ENCODE measurements around the gene ARHGAP25.

The ARHGAP25 gene

DNA sequence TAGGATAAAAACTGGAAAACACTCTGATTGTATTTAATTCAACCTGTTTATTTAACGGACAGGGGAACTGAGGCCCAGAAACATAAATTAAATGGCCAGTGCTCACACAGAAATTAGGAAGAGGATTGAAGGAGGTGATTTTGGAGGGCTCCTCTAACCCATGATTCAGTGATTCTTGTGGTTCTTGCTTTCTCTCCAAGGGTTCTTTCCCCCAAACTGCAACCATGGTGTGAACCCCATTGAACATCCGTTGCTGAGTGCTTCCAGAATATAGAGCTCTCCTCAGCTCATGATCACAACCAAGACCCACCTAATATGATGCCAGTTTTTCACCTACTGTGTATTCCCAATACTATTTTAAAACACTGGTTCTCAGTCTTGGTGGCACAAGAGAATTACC, 95.1 kb downstream of the ARHGAP25 start:
- DNase-seq (ENCODE audit: low read depth in 2 of 2) = no peak

GRCh38 chr2:68831686-68832232, 97.1 kb downstream of the ARHGAP25 start:
- DNase-seq (ENCODE audit: low read depth in 2 of 2) = no peak

- DNase-seq (ENCODE audit: low read depth in 2 of 2) = peak; percentile 48 to 60
Observed at GRCh38 chr2:68832233-68832869, 97.7 kb downstream of the ARHGAP25 start.

DNA sequence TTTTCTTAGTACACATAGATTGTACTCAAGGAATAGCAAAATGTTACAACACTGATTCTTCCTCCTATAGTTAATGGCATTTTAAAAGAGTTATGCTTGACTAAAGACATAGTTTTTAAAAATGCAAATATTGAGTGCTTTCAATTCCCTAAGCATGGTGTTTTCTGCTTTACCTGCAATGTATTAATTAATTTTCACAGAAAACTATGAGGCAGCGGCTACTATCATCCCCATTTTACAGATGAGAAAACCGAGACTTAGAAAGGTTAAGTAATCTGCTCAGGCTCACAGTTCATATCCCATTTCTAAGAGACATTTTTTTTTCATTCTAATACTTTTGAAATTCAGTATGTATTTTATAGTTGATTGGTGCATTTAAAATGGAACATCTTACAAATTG, 98.6 kb downstream of the ARHGAP25 start:
- no peak for DNase-seq (ENCODE audit: low read depth in 2 of 2)

- no peak for DNase-seq (ENCODE audit: low read depth in 2 of 2)
Observed at GRCh38 chr2:68834737-68835376, 100.2 kb downstream of the ARHGAP25 start.

DNA sequence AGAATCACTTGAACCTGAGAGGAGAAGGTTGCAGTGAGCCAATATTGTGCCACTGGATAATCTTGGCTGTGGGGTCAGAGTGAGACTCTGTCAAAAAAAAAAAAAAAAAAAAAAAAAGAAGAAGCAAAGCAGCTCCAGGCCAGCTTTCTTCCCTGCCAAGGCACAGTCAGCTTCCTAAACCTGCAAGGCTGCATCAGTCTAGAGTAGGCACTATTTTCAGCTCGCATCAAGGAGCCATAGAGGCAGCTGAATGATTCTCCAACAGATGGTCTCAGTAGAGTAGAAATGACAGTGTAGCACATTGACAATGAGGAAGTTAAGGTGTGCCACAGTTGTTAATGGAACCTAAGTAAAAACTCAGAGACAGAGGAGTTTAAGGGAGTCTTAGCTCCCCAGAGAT, 101.0 kb downstream of the ARHGAP25 start:
- no peak for DNase-seq (ENCODE audit: low read depth in 2 of 2)

DNA sequence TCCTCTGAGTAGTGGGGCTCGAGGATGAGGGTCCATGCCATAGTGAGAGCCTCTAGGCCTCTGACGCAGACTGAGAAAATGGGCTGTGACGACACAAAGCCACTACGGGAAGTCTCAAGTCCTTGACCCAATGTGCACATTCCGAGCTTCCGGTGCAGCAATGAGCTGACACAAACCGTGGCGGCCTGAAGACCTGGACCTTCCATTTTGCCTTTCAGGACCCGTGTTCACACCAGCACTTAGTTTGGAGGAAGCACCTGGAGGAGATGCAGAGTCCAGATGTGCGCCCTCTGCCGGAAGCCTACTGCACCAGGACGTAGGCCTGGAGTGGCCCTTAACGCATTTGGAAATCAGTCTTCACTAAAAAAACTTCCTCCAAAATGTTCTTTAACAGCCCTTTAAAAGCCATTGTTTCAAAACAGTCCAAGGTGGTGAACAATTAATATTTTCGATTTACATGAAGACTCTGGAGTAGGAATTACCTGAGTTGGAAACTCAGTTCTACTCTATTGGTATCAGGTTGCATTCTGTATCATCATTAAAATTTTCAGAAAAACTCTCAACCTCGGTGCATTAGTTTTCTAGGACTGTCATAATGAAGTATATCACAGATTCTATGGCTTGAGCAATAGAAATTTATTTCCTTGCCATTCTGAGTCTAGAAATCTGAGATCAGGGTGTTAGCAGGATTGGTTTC, 102.7 kb downstream of the ARHGAP25 start:
- DNase-seq (ENCODE audit: low read depth in 2 of 2) = peak; percentile 40 to 61

DNA sequence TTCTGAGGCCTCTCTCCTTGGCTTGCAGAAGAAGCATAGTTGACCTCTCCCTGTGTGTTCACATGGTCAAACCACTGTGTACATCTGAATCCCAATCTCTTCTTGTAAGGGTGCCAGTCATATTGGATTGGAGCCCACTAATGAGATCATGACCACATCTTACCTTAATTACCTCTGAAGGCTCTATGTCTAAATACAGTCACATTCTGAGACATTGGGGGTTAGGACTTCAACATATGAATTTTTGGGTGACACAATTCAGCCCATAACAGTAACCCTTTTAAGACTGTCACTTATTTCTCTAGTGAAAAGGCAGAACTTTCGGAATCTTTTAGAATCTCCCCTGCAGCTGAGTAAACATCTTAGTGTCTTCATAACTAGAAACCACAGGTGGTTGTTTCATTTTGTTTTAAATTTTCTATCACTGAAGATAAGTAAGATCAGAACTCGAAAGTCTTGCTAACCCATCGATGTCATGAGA, 103.3 kb downstream of the ARHGAP25 start:
- DNase-seq (ENCODE audit: low read depth in 2 of 2) = no peak

DNA sequence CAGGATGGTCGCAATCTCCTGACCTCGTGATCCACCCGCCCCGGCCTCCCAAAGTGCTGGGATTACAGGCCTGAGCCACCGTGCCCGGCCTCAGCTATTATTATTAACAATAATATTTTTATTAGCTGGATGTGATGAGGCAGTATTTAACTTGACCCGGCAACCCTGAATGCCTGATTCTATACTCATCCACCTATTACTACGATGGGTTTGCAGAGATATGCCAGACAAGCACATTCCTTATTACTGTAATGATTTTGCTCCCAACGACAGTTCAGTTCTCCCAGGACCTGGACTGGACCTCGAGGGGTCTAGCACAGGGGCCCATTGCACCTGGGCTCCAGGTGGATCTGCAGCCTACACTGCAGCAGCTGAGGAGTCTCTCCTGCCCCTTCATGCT, 104.0 kb downstream of the ARHGAP25 start:
- no peak for DNase-seq (ENCODE audit: low read depth in 2 of 2)

DNA sequence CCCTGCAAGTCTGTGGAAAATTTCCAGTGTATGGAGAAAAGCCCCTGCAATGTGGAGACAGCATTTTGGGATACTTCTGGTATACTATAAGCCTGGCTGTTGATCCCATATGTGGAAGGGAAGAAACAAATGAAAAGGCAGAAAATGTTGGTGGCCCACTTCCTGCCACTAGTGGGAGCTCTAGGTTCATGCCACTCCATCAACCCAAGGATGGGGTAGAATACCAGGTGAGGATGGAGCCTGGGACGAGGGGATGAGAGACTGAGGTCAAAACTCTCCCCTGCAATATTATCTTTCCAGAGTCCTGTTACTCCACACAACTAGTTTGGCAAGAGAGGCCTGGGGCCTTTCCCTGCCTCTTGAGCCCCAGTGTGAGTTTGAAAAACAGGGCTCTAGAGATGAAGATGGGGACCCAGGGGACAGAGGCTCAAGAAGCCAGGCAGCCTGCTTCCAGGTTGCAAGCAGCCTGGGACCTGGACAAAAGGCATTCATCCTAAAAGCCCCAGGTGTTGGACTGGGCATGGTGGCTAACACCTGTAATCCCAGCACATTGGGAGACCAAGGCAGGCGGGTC, 104.7 kb downstream of the ARHGAP25 start:
- DNase-seq (ENCODE audit: low read depth in 2 of 2) = no peak

- no peak for DNase-seq (ENCODE audit: low read depth in 2 of 2)
Observed at GRCh38 chr2:68845043-68845442, 110.4 kb downstream of the ARHGAP25 start.

DNA sequence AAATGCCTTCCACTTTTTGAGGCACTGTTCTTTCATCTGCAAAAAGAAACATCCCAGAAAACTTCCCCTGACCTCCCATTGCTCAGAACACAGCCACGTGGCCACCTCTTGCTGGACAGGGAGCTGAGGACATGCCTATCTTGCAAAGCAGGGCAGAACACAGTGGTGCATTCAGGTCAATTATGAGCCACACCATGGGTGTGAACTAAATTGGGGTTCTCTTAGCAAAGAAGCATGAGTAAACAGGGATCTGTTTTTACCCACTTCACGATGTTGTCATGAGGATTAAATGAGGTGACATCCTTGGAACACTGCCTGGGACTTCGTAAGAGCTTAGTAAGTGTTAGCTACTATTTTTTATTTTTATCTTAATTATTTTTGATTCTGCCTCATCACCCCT, 111.5 kb downstream of the ARHGAP25 start:
- DNase-seq (ENCODE audit: low read depth in 2 of 2) = no peak

DNA sequence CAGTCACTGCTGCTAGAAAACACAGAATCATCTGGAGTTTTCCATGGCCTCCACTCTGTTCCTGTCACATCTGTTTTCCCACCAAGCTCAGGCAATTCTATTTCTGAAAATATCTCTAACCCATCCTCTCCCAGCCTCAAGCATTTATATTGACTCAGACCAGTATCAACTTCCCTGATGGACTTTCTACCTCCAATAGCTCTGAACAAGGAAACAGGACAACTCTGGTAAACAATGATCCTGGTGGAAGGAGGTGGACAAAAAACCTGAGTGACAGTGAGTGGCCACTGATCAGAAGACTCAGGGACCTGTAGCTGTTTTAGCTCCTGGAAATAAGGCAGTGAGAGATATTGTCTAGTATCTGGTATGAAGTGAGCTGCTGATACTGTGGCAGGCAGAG, 113.1 kb downstream of the ARHGAP25 start:
- DNase-seq (ENCODE audit: low read depth in 2 of 2) = no peak

DNA sequence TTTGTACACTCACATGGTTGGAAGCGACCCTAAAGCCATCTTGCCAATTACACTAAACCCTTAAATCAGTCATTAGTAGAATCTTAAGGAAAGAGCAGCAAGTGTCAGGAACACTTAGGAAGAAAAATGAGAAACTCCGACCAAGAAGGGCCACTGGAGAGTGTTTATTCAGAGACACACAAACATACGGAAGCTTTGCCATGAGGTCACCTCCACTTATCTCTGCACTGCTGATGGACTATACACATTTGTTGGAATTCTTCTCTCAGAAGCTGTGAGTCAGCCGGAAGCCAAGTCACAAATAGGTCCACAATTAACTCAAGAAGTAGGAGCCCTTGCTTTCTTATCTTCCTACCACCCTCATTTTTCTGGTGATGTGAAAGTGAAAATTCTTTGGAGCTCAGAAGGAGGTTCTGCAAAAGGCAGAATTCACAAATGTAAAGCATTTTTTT, 115.0 kb downstream of the ARHGAP25 start:
- DNase-seq (ENCODE audit: low read depth in 2 of 2) = no peak

DNA sequence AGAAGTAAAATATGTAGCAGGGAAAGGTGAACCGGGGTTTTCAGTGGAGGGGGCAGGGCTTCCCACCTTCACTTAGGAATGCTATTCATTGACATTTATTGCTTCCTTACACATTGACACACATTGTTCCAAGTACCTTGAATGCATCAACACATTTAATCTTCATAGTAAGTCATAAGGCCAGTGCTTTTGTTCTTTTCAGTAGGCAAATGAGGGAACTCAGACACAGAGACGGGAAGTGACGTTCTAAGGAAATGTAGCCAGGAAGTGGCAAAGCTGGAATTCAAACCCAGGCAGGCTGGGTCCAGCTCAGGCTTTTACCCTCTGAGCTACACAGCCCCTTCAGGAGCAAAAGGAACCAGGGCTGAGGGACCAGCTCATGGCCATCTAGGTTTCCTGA, 115.9 kb downstream of the ARHGAP25 start:
- DNase-seq (ENCODE audit: low read depth in 2 of 2) = no peak

DNA sequence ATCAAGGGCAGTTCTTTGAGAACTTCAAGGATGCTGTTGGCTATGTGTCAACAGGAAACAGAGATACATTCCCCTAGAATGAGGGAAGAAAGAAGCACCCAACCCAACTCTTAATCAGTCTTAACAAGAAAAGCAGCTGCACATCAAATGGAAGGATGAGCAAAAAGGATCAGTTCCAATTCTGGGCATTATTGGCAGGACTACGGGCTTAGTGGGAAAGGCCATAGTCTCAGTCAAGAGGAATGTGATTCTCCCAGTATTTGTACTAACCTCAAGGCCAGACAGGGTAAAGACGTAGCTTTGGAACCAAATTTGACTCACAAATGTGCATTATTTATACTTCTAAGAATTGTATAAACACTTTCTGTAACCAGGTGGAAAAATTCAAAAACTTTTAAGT, 118.4 kb downstream of the ARHGAP25 start:
- no peak for DNase-seq (ENCODE audit: low read depth in 2 of 2)

GRCh38 chr2:68853915-68854314, 119.3 kb downstream of the ARHGAP25 start:
- no peak for DNase-seq (ENCODE audit: low read depth in 2 of 2)

DNA sequence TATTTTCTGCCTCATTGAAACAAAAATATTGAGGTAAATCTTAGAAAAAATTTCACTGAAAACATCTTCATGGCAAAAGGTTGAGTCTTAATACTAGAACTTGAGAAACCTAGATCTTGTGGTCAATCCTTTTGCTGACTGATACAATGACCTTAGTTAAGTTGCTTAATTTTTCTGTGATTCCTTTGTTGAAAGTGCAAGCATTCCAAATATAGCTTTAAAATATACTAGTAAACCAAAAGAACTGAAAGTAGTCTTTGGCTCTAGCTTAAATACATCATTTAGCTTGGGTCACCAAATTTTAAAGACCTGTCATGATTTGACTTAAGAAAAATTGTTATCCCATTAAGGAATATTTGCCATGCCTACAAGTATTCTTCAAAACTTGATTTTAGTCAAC, 119.9 kb downstream of the ARHGAP25 start:
- no peak for DNase-seq (ENCODE audit: low read depth in 2 of 2)

DNA sequence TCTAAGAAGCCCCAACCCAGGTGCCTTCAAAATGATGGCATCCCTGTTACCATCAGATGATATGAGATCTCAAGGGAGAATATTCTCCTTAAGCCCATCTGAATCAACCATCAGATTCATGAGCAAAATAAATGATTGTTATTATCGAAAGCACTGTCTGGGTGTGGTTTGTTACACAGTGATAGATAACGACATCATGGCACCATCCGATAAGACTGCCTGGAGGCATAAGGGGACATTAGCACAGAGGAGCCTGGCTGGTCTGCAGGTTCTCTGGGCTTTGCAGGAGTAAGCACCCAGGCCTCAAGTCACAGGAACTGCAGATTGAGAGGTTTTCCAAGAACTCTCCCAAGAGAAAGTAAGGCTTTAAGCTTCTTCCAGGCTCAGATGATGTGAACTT, 120.9 kb downstream of the ARHGAP25 start:
- no peak for DNase-seq (ENCODE audit: low read depth in 2 of 2)

DNA sequence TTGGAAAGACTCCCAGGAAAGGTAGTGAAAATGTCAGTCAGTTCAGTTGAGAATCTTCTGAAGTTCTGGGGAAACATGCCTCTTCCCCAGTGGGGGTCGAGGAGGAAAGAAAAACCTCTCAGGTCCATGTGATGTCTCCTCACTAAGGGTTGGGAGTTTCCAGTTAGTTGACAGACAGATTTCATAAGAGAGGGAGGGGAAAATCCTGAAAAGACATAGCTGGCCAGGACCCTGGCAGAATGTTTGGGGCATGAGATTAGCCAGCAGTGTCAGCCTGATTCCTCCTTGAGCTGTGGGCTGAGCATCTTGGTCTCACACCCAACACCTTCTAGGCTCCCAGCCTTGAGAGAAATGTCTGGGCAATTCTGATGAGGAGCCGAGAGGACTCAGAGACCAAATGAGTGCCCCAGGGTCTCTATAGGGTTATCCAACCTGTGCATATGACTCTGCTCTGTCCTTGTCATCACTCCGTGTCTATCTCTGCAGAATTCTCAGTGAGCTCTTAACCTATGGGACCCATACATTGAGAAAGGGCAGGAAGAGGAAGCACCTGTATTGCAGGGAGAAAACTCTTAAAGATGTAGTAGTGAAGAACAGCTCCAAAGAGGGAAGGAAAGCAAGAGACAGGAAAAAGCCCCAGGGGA, 122.7 kb downstream of the ARHGAP25 start:
- no peak for DNase-seq (ENCODE audit: low read depth in 2 of 2)

- DNase-seq (ENCODE audit: low read depth in 2 of 2) = no peak
Observed at GRCh38 chr2:68857855-68858456, 123.3 kb downstream of the ARHGAP25 start.

All from stimulated activated CD8-positive, alpha-beta memory T cell treated with anti-CD3 and anti-CD28 coated beads, Interleukin-7, amount 100 ng/mL, for 4 hours (primary cell).